Ovary (tissue), 3 donors: ENCODE measurements around the gene KRT79.

Experiments
- EP300 ChIP-seq: sonication (generic); formaldehyde crosslinking; IDR thresholded peaks from one replicate; pipeline ENCODE4 v1.6.1; 2017; ENCODE audit warnings: antibody characterized with exemption
- POLR2A ChIP-seq: fragments of 450-650 bp; IDR thresholded peaks from one replicate; pipeline ENCODE4 v1.6.1; 2017; ENCODE audit warnings: antibody characterized with exemption, mild to moderate bottlenecking, moderate library complexity
- TF ChIP-seq, protein P1 (sequence below), 3 donors: fragments of 450-650 bp in 2 of 3; fragments of 200-600 bp in 1 of 3; IDR thresholded peaks; one replicate each; pipeline versions ENCODE4 v1.5.1 to v1.8.0; 2016 to 2022; ENCODE audit warnings: antibody characterized with exemption in 3 of 3, mild to moderate bottlenecking in 1 of 3
- donor health status: DM: no; HTN: no; CAD: no.

- TF ChIP-seq, protein P1, sequence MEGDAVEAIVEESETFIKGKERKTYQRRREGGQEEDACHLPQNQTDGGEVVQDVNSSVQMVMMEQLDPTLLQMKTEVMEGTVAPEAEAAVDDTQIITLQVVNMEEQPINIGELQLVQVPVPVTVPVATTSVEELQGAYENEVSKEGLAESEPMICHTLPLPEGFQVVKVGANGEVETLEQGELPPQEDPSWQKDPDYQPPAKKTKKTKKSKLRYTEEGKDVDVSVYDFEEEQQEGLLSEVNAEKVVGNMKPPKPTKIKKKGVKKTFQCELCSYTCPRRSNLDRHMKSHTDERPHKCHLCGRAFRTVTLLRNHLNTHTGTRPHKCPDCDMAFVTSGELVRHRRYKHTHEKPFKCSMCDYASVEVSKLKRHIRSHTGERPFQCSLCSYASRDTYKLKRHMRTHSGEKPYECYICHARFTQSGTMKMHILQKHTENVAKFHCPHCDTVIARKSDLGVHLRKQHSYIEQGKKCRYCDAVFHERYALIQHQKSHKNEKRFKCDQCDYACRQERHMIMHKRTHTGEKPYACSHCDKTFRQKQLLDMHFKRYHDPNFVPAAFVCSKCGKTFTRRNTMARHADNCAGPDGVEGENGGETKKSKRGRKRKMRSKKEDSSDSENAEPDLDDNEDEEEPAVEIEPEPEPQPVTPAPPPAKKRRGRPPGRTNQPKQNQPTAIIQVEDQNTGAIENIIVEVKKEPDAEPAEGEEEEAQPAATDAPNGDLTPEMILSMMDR (IDR thresholded peaks at IDR 0.05), result no peak
- TF ChIP-seq POLR2A (no peak), EP300 (no peak)
Measured at GRCh38 chr12:52812749-52813148, 21.4 kb downstream of the KRT79 start.
